ENCODE data around the gene MRPS9. TPM values are rescaled to one million over a fixed set of nuclear protein-coding genes. Genes with fewer than 3 reads are reported as not detected.

The MRPS9 gene
- total and polyA plus RNA-seq, 9 of the 15 experiments (the other 6 are each of a cell fraction or from before 2014, with no cell fraction given) = 46.2 to 143 (median 65.6) TPM

DNA sequence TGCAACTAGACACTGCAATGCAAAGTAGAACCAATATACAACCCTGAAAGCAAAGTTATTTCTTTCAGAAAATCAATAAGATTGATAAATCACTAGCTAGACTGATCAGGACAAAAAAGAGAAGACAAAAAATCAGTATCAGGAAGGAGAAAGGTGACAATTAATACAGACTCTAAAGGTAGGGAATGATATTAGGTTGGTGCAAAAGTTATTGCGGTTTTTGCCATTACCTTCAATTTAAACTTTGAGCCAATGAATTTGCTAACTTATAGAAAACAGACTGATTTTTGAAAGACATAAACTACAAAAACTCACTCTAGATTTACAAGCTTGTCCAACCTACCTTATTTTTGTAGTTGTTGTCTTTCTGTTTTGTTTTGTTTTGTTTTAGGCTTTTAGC lies 30.5 kb upstream of the MRPS9 start:
- no peaks in the 10 kb centered on the region for H3K4me1 ChIP-seq (replicated peaks in 1 of 2; ENCODE audit: control insufficient read depth in 2 of 2, insufficient read depth in 2 of 2, low read length in 2 of 2)
- no peak overlapping the region for H2AFZ ChIP-seq (ENCODE audit: low read depth, low read length)
- H3K4me2 ChIP-seq (ENCODE audit: insufficient read depth, low read length) = no peak overlapping the region
- H3K9ac ChIP-seq (ENCODE audit: insufficient read depth in 1 of 2, low read depth in 2 of 2, low read length in 2 of 2) = no peak overlapping the region
- DNase-seq (ENCODE audit: extremely low read depth in 1 of 4, low spot score in 3 of 4) (no peak), FAIRE-seq (no peak), ATAC-seq (no peak)
- no peaks in the 10 kb centered on the region for H3K9me3 ChIP-seq (replicated peaks; ENCODE audit: control insufficient read depth, insufficient read depth, low read depth, low read length)
- in situ Hi-C loops (cut with MboI) (no loop called here), intact Hi-C loops (cut with micrococcal nuclease) (no loop called here)
- H3K9me1 ChIP-seq (ENCODE audit: control insufficient read depth, insufficient read depth, low read length) = no peaks in the 10 kb centered on the region
- no peaks in the 10 kb centered on the region for H3K36me3 ChIP-seq (ENCODE audit: control insufficient read depth, insufficient read depth, low read length)
- H3K27me3 ChIP-seq (ENCODE audit: control insufficient read depth in 2 of 2, insufficient read depth in 2 of 2, low read length in 2 of 2) = no peaks in the 10 kb centered on the region
- no peaks in the 10 kb centered on the region for H4K20me1 ChIP-seq (replicated peaks; ENCODE audit: control insufficient read depth, insufficient read depth, low read length)
- WGBS (ENCODE audit: insufficient coverage, low coverage, missing lambda C conversion rate) = 0% methylated on average over 1 of the region's 1 CpG
- ChIA-PET POLR2A (no interaction called here), CTCF (ENCODE audit: low intra/inter-chr PET ratio) (interaction anchor here (0.7 kb wide), 1 partner anchor 77 kb away, joined by 3 read pairs; no protein-coding TSS in a partner anchor)
- H3K4me3 ChIP-seq = no peak overlapping the region
- H3K27ac ChIP-seq (ENCODE audit: extremely low read depth, low read depth, low read length) = no peak overlapping the region
- TF ChIP-seq, protein P1, sequence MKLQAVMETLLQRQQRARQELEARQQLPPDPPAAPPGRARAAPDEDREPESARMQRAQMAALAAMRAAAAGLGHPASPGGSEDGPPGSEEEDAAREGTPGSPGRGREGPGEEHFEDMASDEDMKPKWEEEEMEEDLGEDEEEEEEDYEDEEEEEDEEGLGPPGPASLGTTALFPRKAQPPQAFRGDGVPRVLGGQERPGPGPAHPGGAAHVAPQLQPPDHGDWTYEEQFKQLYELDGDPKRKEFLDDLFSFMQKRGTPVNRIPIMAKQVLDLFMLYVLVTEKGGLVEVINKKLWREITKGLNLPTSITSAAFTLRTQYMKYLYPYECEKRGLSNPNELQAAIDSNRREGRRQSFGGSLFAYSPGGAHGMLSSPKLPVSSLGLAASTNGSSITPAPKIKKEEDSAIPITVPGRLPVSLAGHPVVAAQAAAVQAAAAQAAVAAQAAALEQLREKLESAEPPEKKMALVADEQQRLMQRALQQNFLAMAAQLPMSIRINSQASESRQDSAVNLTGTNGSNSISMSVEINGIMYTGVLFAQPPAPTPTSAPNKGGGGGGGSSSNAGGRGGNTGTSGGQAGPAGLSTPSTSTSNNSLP (IDR thresholded peaks at IDR 0.05; ENCODE audit: borderline replicate concordance, low read depth, low read length) = no peak
- TF ChIP-seq, protein P2, sequence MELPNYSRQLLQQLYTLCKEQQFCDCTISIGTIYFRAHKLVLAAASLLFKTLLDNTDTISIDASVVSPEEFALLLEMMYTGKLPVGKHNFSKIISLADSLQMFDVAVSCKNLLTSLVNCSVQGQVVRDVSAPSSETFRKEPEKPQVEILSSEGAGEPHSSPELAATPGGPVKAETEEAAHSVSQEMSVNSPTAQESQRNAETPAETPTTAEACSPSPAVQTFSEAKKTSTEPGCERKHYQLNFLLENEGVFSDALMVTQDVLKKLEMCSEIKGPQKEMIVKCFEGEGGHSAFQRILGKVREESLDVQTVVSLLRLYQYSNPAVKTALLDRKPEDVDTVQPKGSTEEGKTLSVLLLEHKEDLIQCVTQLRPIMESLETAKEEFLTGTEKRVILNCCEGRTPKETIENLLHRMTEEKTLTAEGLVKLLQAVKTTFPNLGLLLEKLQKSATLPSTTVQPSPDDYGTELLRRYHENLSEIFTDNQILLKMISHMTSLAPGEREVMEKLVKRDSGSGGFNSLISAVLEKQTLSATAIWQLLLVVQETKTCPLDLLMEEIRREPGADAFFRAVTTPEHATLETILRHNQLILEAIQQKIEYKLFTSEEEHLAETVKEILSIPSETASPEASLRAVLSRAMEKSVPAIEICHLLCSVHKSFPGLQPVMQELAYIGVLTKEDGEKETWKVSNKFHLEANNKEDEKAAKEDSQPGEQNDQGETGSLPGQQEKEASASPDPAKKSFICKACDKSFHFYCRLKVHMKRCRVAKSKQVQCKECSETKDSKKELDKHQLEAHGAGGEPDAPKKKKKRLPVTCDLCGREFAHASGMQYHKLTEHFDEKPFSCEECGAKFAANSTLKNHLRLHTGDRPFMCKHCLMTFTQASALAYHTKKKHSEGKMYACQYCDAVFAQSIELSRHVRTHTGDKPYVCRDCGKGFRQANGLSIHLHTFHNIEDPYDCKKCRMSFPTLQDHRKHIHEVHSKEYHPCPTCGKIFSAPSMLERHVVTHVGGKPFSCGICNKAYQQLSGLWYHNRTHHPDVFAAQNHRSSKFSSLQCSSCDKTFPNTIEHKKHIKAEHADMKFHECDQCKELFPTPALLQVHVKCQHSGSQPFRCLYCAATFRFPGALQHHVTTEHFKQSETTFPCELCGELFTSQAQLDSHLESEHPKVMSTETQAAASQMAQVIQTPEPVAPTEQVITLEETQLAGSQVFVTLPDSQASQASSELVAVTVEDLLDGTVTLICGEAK (IDR thresholded peaks at IDR 0.05) = peak; percentile 53; the same call in 1 of the 2 replicates
- TF ChIP-seq, protein P2 (CRISPR knock-in tag; IDR thresholded peaks at IDR 0.05) = no peak
- TF ChIP-seq ZNF316 (IDR thresholded peaks at IDR 0.05) = no peak
- BruUV-seq (replicated peaks) = no TSS peak
- no peaks in the 10 kb centered on the region for H3K79me2 ChIP-seq (ENCODE audit: control insufficient read depth, insufficient read depth, low read length)

All from K562 (cell line).